ENCODE data around the gene C2CD2.

DNA sequence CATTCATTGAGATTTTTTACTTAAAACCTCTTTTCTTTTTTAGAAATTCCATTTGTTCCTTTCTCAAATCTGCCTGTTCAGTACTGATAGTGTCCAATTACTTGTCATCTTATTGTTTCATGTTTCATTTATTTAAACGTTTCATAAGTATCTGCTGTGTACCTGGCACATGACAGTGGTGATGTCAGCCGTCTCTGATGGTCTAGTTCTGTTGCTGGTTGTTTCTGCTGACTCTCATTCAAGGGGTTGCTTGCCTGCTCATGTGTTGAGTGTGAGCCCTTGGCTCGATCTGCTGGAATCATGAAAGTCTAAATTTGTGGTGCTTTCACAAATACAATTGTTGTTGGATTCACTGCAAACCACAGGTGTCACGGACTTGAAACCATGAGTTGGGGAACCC is 25.5 kb upstream of the C2CD2 start:
- TF ChIP-seq CTCF (conservative IDR thresholded peaks at IDR 0.05 in 1 of 2, IDR thresholded peaks at IDR 0.05 in 1 of 2; ENCODE audit: low read depth in 1 of 2, low read length in 2 of 2) (no peak), EZH2 (IDR thresholded peaks at IDR 0.05; ENCODE audit: low read length, missing control alignments) (no peak)
